WTC11 (cell line): Measurements from ENCODE around the gene NME8.

Source experiments
- CTCF ChIP-seq: fragments of 200-600 bp; IDR thresholded peaks from 2 replicates; pipeline ENCODE4 v1.8.0; 2022; ENCODE audit warnings: antibody characterized with exemption
- ESRRA ChIP-seq: sonication (generic); formaldehyde crosslinking; IDR thresholded peaks from 2 replicates; pipeline ENCODE4 v1.8.1; 2022; ENCODE audit warnings: mild to moderate bottlenecking, missing genetic modification reagents, borderline replicate concordance
- RELA ChIP-seq: sonication (generic); formaldehyde crosslinking; IDR thresholded peaks from 2 replicates; pipeline ENCODE4 v1.8.1; 2022; ENCODE audit warnings: missing genetic modification reagents, mild to moderate bottlenecking, borderline replicate concordance

GRCh38 chr7:37921876-37922275 lies 73.5 kb downstream of the NME8 start:
- no peak for TF ChIP-seq RELA (CRISPR knock-in tag)
- TF ChIP-seq CTCF, result no peak
- no peak for TF ChIP-seq ESRRA (CRISPR knock-in tag)
